GM19455 (cell line): ENCODE data around the gene EXOC6.

Experiments
- ATAC-seq: cut with Tn5 transposase; IDR thresholded peaks from one replicate; pipeline ENCODE4 v1.9.1; 2021; ENCODE audit not compliant: unreplicated experiment

The EXOC6 gene

GRCh38 chr10:92999191-92999590 lies 150.9 kb downstream of the EXOC6 start:
- no peak for ATAC-seq

GRCh38 chr10:93006435-93007039 lies 158.2 kb downstream of the EXOC6 start:
- no peak for ATAC-seq

- no peak for ATAC-seq
These were observed 167.4 kb downstream of the EXOC6 start for GRCh38 chr10:93015722-93016121.

- no peak for ATAC-seq
These were observed 174.8 kb downstream of the EXOC6 start for GRCh38 chr10:93023013-93023650.

GRCh38 chr10:93026072-93026471 lies 177.8 kb downstream of the EXOC6 start:
- ATAC-seq = no peak

GRCh38 chr10:93027508-93027907 lies 179.2 kb downstream of the EXOC6 start:
- no peak for ATAC-seq

GRCh38 chr10:93028883-93029282 lies 180.6 kb downstream of the EXOC6 start:
- ATAC-seq = no peak

- no peak for ATAC-seq
These were observed 182.1 kb downstream of the EXOC6 start for GRCh38 chr10:93030409-93030808.

GRCh38 chr10:93032105-93032808 lies 183.9 kb downstream of the EXOC6 start:
- ATAC-seq = no peak

GRCh38 chr10:93032809-93033137 lies 184.5 kb downstream of the EXOC6 start:
- ATAC-seq = no peak

GRCh38 chr10:93034426-93034825 lies 186.1 kb downstream of the EXOC6 start:
- ATAC-seq = no peak

GRCh38 chr10:93039110-93039509 lies 190.8 kb downstream of the EXOC6 start:
- no peak for ATAC-seq

- no peak for ATAC-seq
These were observed 191.4 kb downstream of the EXOC6 start for GRCh38 chr10:93039721-93040120.

GRCh38 chr10:93054486-93054885 lies 206.2 kb downstream of the EXOC6 start:
- no peak for ATAC-seq

- ATAC-seq = no peak
These were observed 209.8 kb downstream of the EXOC6 start for GRCh38 chr10:93058139-93058538.

- ATAC-seq = no peak
These were observed 211.9 kb downstream of the EXOC6 start, which contains the start of gene CYP26C1 for GRCh38 chr10:93059975-93060886. Gene CYP26C1, plus strand, starts transcription at chr10:93060798. Its CDS starts 466 bp downstream, at chr10:93061264.

GRCh38 chr10:93060887-93061593 lies 212.7 kb downstream of the EXOC6 start:
- no peak for ATAC-seq

- ATAC-seq = no peak
These were observed 213.5 kb downstream of the EXOC6 start for GRCh38 chr10:93061594-93062513.

- no peak for ATAC-seq
These were observed 214.3 kb downstream of the EXOC6 start for GRCh38 chr10:93062514-93063143.
